Calu3 (cell line): ENCODE measurements around the gene LRRN1. TPM values are rescaled to one million over a fixed set of nuclear protein-coding genes. Genes with fewer than 3 reads are reported as not detected.

Source experiments
- BruUV-seq: library from RNA; stranded (reverse); fragments of 400-500 nt; replicated peaks from 2 replicates; lab custom pipeline; 2021; lab: Mats Ljungman, UMichigan
- CTCF ChIA-PET: fragments of 300-600 bp; sonication (Branson Sonifier 250); formaldehyde crosslinking; loops from one replicate; lab custom pipeline; 2022; ENCODE audit warnings: antibody characterized with exemption; lab: Charles Lee
- DNase-seq: peaks from one replicate; pipeline ENCODE4 v3.0.0; 2022
- H3K27ac Mint-ChIP-seq: one replicate; pipeline ENCODE4 v1.8.0; 2022; ENCODE audit warnings: mixed read lengths; ENCODE audit not compliant: unreplicated experiment
- H3K27me3 Mint-ChIP-seq: one replicate; pipeline ENCODE4 v1.8.0; 2022; ENCODE audit warnings: mixed read lengths; ENCODE audit not compliant: unreplicated experiment
- H3K36me3 Mint-ChIP-seq: one replicate; pipeline ENCODE4 v1.8.0; 2022; ENCODE audit warnings: mild to moderate bottlenecking, moderate library complexity, mixed read lengths; ENCODE audit not compliant: insufficient read depth, unreplicated experiment
- H3K4me1 Mint-ChIP-seq: one replicate; pipeline ENCODE4 v1.8.0; 2022; ENCODE audit warnings: mild to moderate bottlenecking, low read depth, mixed read lengths; ENCODE audit not compliant: unreplicated experiment
- H3K4me3 Mint-ChIP-seq: one replicate; pipeline ENCODE4 v1.8.0; 2022; ENCODE audit warnings: mild to moderate bottlenecking, low read depth, moderate library complexity, mixed read lengths; ENCODE audit not compliant: unreplicated experiment
- H3K9me3 Mint-ChIP-seq: one replicate; pipeline ENCODE4 v1.8.0; 2022; ENCODE audit warnings: low read depth, mixed read lengths; ENCODE audit not compliant: unreplicated experiment
- CTCF ChIP-seq: fragments of 200-600 bp; IDR thresholded peaks from one replicate; pipeline ENCODE4 v1.8.0; 2022; ENCODE audit warnings: antibody characterized with exemption; ENCODE audit not compliant: unreplicated experiment
- intact Hi-C: fragments of 100-400 bp; cut with micrococcal nuclease; formaldehyde crosslinking; loops from one replicate; pipeline ENCODE4 v1.10.0; 2022; ENCODE audit not compliant: unreplicated experiment
- total RNA-seq: library from RNA; stranded (reverse); gene quantifications from 2 replicates; pipeline ENCODE4 v1.2.3, GENCODE V29; 2022

Gene LRRN1
- total RNA-seq, 1 experiment from 2014 or later, result 22.1 TPM

- DNase-seq, result no peak
- TF ChIP-seq CTCF, result no peak
- Mint-ChIP-seq H3K9me3 (no peaks in the 10 kb centered on the region), H3K4me3 (no peak overlapping the region), H3K27me3 (no peaks in the 10 kb centered on the region), H3K27ac (no peak overlapping the region), H3K4me1 (no peaks in the 10 kb centered on the region), H3K36me3 (no peaks in the 10 kb centered on the region)
- CTCF ChIA-PET, result no interaction called here
- no TSS peak for BruUV-seq
- intact Hi-C loops, result no loop called here
Observed at GRCh38 chr3:3855056-3855455, 55.8 kb downstream of the LRRN1 start.

GRCh38 chr3:3860235-3860634 is 61.0 kb downstream of the LRRN1 start:
- H3K36me3 Mint-ChIP-seq, result no peaks in the 10 kb centered on the region
- no peak overlapping the region for H3K4me3 Mint-ChIP-seq
- intact Hi-C loops, result no loop called here
- no peak for TF ChIP-seq CTCF
- no TSS peak for BruUV-seq
- peaks cover 9% of the 10 kb centered on the region for H3K9me3 Mint-ChIP-seq
- no peaks in the 10 kb centered on the region for H3K27me3 Mint-ChIP-seq
- peaks cover 8% of the 10 kb centered on the region for H3K4me1 Mint-ChIP-seq
- DNase-seq, result no peak
- no peak overlapping the region for H3K27ac Mint-ChIP-seq
- CTCF ChIA-PET, result no interaction called here

- no peak for TF ChIP-seq CTCF
- H3K27me3 Mint-ChIP-seq, result no peaks in the 10 kb centered on the region
- CTCF ChIA-PET, result no interaction called here
- intact Hi-C loops, result no loop called here
- peaks cover 13% of the 10 kb centered on the region for H3K9me3 Mint-ChIP-seq
- H3K27ac Mint-ChIP-seq, result no peak overlapping the region
- H3K36me3 Mint-ChIP-seq, result no peaks in the 10 kb centered on the region
- H3K4me1 Mint-ChIP-seq, result peaks cover 8% of the 10 kb centered on the region
- H3K4me3 Mint-ChIP-seq, result no peak overlapping the region
- BruUV-seq, result no TSS peak
- no peak for DNase-seq
Observed at GRCh38 chr3:3862534-3862933, 63.3 kb downstream of the LRRN1 start.

GRCh38 chr3:3875491-3875890 is 76.3 kb downstream of the LRRN1 start:
- H3K27me3 Mint-ChIP-seq, result no peaks in the 10 kb centered on the region
- intact Hi-C loops, result no loop called here

More at GRCh38 chr3:3875491-3875890, 76.3 kb downstream of the LRRN1 start:
- no peaks in the 10 kb centered on the region for H3K36me3 Mint-ChIP-seq
- TF ChIP-seq CTCF, result no peak
- no peak for DNase-seq
- no peaks in the 10 kb centered on the region for H3K4me1 Mint-ChIP-seq
- no peak overlapping the region for H3K27ac Mint-ChIP-seq
- BruUV-seq, result no TSS peak
- H3K9me3 Mint-ChIP-seq, result peaks cover 2% of the 10 kb centered on the region
- CTCF ChIA-PET, result no interaction called here
- no peak overlapping the region for H3K4me3 Mint-ChIP-seq
